Skin of body (tissue), 2 donors: Measurements from ENCODE around the gene TMEM190. TPM values are rescaled to one million over a fixed set of nuclear protein-coding genes. Genes with fewer than 3 reads are reported as not detected.

ENCODE experiments used
- DNase-seq: peaks from one replicate; lab custom pipeline; 2025; lab: John Stamatoyannopoulos, UW
- total RNA-seq: library from RNA; depleted of rRNA; stranded (reverse); fragments of >200 nt; gene quantifications from one replicate; pipeline ENCODE4 v1.2.3, GENCODE V29; 2014

Gene TMEM190
- total RNA-seq, 1 donor from 2014 or later = not detected

GRCh38 chr19:55369653-55370304 lies 6.8 kb upstream of the TMEM190 start:
- no peak for DNase-seq

DNA sequence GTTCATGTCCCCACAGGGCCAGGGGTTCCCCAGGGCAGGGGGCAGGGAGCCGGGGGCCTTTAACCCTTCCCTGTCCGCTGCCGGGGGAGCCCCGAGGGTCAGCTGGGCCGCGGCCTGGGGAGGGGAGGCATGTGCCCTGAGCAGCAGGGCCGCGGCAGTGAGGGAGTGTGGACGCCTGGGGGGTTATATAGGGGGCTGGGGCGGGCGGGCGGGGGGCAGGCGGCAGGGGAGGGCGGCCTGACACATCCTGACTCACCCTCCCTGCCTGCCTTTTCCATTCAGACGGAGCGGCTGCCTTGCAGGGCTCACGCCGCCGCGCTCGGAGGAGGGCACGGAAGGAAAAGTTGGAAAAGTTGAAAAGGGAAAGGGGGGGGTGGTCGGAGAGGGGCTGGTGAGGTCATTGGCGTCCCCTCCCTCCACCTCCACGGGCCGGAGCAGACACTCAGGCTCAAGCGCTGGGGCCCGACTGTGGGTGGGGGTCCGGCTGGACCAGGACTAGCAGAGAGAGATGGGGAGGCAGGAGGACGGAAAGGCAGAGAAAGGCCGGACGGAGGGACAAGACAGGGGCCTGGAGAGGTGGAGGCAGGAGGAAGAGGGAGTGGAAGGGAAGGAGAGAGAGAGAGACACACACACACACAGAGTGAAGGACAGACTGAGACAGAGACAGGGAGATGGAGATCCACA lies 6.2 kb upstream of the TMEM190 start, which contains the start of gene IL11:
TSS of gene IL11 (minus strand) at position 159 of the 684 bp plus-strand sequence. CDS start at position 6, 153 bp downstream.
- DNase-seq = no peak

DNA sequence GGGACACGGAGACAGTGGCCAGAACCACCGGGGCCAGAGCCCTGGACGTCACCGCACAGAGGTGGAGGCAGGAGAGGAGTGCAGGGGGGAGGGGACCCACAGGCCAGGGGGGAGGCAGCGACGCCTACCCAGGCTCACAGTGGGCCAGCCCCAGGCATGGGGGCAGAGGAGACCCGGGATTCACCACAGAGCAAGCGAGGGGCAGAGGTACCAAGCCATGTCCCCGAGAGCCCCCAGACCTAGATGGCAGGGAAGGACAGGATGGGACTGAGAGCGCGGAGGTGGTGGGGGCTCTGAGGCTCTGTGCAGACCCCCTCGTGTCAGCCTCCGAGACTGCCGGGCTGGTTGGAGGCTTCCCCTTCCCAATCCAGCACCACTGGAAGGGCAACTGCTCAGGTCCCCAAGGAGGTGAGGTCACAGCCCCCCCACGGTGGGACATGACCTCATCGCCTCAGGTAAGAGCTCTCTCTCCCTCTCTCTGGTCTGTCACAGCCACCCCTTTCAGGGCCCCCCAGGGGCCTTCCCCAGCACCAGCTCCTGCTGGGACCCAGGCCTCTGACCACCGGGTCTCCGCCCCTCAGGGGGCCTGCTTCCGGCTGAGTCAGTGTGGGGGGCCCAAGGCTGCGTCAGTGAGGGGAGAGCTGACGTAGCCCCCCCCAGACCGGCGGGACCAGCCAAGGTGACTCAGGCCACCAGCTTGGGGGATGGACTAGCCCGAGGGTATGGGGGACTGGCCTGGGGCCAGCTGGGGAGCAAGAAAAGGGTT lies 4.1 kb upstream of the TMEM190 start:
- DNase-seq = no peak

GRCh38 chr19:55373306-55373992 lies 3.2 kb upstream of the TMEM190 start:
- no peak for DNase-seq

- DNase-seq = no peak
Measured at GRCh38 chr19:55373993-55374757, 2.5 kb upstream of the TMEM190 start.

DNA sequence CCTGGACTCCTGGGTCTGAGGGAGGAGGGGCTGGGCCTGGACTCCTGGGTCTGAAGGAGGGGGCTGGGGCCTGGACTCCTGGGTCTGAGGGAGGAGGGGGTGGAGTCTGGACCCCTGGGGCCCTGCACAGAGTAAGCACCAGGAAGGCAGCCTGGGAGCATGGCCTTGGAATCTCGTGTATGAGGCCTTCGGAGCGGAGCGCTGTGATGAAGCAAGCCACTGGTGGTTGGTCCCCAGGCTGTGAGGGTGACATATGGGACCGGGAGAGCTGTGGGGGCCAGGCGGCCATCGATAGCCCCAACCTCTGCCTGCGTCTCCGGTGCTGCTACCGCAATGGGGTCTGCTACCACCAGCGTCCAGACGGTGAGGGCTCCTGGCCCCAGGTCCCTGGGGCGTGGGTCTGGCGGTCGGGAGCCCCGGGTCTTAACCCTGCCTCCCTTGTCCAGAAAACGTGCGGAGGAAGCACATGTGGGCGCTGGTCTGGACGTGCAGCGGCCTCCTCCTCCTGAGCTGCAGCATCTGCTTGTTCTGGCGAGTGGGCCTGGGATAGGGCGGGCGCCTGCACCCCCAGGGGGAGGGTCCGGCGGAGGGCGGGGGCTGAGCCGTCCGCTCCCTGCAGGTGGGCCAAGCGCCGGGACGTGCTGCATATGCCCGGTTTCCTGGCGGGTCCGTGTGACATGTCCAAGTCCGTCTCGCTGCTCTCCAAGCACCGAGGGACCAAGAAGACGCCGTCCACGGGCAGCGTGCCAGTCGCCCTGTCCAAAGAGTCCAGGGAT lies 918 bp downstream of the TMEM190 start:
- DNase-seq = no peak

- DNase-seq = no peak
Measured at GRCh38 chr19:55379174-55379573, 2.5 kb downstream of the TMEM190 start.

DNA sequence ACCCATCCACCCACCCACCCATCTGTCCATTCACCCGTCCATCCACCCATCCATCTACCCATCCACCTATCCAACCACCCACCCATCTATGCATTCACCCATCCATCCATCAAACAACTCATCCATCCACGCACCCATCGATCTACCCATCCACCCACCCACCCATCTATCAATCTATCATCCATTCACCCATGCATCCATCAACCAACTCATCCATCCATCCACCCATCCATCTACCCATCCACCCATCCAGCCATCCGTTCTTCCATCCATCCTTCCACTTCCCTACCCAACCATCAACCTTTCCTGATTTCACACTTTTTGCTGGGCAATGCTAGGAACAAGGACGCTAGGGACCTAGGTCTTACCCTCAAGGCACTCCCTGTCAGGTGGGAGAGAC lies 5.4 kb downstream of the TMEM190 start:
- DNase-seq = no peak

- DNase-seq = no peak
Measured at GRCh38 chr19:55382522-55383054, 6.0 kb downstream of the TMEM190 start.

DNA sequence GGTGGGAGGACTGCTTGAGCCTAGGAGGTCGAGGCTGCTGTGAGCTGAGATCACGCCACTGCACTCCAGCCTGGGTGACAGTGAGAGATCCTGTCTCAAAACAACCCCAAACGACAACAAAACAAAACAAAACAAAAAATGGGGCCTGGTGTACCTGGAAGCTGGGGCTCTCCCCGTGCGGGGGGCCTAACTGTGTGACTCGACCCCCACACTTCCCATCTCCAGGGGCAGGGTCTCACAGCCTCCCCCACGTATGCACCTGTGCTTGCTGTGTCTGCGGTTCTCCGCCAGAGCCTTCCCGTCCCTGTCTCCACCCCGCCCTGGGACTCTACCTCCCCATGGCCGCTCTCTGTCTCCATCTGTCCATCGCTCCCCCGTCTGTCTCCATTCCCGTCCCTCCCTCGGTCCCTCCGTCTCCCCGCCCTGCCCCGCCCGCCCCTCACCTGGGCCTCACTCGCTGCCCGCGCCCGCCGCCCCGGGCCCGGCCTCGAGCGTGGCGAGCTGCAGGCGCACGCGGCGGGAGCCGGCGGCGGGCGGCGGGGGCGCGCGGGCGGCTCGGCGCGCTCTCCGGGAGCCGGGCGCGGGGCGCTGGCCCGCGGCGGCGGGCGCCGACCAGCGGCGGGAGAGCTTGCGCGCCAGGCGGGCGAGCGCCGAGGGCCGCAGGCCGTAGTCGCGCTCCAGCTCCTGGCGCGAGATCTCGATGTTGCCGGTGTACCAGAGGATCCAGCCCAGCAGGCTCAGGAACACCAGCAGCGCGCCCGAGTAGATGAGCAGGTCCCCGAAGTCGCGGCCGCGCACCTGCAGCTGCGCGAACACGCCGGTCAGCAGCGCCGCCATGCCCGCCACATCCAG lies 6.9 kb downstream of the TMEM190 start:
- DNase-seq = no peak

DNA sequence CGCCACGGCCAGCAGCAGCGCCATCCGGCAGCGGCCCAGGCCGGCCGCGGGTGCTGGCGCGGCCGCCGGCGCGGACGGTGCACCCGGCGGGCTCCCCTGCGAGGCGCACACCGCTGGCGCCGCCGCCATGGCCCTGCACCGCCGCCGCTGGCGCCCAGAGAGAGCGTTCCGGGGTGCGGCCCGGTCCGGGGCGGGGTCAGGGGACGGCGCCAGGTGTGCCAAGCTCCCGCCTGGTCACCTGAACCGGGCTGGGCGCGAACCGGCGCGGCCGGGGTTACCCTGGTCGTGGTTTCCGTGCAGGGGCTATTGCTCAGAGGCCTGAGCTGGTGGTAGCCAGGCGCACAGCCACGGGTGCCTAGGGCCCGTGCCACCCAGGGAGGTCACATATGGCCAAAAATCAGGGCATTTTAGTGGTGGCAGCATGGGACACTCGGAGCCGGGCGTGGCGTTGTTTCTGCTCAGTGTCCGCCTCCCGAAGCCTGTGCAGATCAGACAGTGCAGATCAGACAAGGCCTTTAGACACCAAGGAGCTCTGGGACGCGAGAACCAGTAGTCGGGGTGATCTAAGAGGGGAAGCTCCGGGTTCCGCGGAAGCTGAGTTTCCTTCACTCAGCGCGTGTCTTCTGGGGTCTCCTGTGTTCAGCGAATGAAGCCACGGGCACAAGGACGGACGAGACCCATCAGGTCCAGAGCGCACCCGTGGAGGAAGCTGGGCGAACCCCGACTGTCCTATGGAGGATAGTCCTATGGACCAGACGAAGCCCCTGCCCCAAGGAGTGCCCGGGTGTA lies 7.7 kb downstream of the TMEM190 start, which contains the start of gene TMEM238:
TSS of gene TMEM238 (minus strand) at position 162 of the 789 bp plus-strand sequence. CDS start at position 129, 33 bp downstream.
- no peak for DNase-seq

DNA sequence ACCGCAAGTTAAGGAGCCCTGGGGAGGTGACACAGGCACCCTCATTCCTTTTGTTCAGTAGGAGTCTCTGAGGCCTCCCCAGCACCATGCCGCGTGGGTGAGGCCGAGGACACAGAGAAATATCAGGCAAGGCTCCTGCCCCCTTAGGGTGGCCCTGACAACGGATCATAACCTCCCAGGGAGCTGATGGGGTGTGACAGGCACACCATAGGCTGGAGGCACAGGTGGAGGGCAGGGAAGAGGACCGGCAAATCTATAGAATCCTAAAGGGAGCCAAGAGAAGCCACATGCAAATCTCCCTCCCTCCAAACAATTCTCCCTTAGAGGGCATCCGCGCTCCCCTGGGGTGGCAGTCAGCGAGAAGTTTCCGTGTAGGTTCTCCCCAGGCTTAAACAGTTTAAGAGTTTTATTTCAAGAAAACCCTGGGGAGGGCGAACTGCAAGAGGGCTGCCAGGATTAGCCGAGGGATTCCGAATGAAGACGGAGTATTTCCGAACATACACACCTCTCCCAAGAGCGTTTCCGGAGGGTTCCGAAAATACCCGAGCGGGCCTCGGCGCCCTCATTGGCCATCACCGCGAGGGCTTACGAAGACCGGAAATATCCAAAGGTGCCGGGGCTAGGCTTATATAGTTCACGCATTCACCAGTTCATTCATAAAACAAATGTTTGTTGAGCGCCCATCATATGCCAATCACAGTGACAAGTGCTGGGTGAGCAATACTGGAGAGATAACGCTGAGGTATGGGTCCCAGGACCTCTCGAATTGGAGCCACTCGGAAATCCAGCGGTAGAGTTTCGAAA lies 8.5 kb downstream of the TMEM190 start:
- peak; percentile 96 for DNase-seq

DNA sequence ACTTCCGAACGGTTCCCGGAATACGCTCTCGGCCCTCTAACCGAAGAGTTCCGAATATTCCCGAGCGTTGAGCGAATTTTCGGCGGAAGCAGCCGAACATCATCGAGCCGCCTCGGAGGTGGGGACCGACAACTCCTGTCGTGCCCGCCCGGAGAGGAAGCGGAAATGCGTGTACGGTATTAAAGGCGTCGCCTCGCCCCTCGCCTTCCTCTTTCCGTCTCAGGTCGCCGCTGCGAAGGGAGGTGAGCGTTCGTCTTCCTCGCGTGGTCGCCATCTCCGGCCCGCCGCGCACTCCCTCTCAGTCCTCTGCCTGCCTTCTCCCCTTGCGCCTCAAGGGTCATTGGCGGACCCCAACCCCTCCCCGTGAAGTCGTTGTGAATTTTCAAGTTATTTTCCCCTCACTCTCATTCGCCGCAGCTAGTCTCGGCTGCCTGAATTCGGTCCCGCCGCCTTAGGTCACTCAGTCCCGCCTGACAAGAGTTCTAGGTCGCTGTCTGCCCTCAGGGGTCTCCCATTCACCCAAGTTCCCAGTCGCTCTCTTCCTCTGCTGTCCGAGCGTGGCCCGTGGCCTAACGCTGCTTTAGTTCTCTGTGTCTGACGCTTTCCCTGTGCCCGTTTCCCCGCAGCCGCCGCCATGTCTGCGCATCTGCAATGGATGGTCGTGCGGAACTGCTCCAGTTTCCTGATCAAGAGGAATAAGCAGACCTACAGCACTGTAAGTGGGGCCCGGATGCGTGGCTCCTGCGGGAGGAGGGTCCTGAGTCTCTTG lies 9.3 kb downstream of the TMEM190 start, which contains the start of gene RPL28:
TSS of gene RPL28 (plus strand) at position 209 of the 769 bp plus-strand sequence. CDS start at position 635, 426 bp downstream.
- DNase-seq = peak; percentile 99

GRCh38 chr19:55386493-55386971 lies 9.9 kb downstream of the TMEM190 start:
- no peak for DNase-seq

GRCh38 chr19:55387736-55388497 lies 11.3 kb downstream of the TMEM190 start:
- DNase-seq = no peak
